Adrenal gland (tissue), 5 donors: ENCODE measurements around the gene FHIT.

Source experiments
- POLR2A ChIP-seq, 2 donors: fragments of 450-650 bp; IDR thresholded peaks; one replicate each; pipeline ENCODE4 v1.6.1; 2017; ENCODE audit warnings: antibody characterized with exemption in 2 of 2, mild to moderate bottlenecking in 2 of 2, moderate library complexity in 1 of 2
- TF ChIP-seq, protein P1 (sequence below), 6 experiments: fragments of 450-650 bp in 4 of 6; fragments of 200-600 bp in 2 of 6; sonication (generic) in 1 of 6; IDR thresholded peaks; 1 replicate in 5 of 6; 2 replicates in 1 of 6; pipeline versions ENCODE4 v1.5.1 to v1.8.0; 2016 to 2021; ENCODE audit warnings: antibody characterized with exemption in 6 of 6, mild to moderate bottlenecking in 2 of 6, moderate library complexity in 1 of 6
- donor health status: DM: no; HTN: no; CAD: no.

DNA sequence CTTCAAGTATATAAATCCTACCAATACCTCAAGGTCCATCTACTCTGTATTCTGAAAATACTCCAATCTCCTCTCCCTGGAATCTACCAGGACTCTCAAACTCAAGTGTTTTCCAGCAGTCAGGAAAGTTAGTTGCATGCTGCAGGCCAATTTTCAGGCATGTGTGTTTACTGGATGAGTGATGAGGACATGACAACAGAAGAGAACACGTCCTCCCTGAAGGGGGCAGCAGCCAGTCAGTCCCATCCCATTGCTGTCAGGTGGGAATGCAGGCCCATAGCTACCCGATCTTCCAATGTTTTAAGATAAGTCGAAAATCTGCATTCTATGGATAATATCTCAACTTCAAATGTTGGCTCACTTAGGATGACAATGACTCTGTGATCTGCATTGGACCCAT, 496.2 kb downstream of the FHIT start:
- TF ChIP-seq, protein P1, sequence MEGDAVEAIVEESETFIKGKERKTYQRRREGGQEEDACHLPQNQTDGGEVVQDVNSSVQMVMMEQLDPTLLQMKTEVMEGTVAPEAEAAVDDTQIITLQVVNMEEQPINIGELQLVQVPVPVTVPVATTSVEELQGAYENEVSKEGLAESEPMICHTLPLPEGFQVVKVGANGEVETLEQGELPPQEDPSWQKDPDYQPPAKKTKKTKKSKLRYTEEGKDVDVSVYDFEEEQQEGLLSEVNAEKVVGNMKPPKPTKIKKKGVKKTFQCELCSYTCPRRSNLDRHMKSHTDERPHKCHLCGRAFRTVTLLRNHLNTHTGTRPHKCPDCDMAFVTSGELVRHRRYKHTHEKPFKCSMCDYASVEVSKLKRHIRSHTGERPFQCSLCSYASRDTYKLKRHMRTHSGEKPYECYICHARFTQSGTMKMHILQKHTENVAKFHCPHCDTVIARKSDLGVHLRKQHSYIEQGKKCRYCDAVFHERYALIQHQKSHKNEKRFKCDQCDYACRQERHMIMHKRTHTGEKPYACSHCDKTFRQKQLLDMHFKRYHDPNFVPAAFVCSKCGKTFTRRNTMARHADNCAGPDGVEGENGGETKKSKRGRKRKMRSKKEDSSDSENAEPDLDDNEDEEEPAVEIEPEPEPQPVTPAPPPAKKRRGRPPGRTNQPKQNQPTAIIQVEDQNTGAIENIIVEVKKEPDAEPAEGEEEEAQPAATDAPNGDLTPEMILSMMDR (IDR thresholded peaks at IDR 0.05) = peak in 1 of 6 experiments; percentile 9
- TF ChIP-seq POLR2A (IDR thresholded peaks at IDR 0.05) = no peak
